WTC11 (cell line): ENCODE results near the gene CELSR1. TPM values are rescaled to one million over a fixed set of nuclear protein-coding genes. Genes with fewer than 3 reads are reported as not detected.

ENCODE experiments used
- ATAC-seq: fragments of 200-7000 bp; cut with Tn5 transposase; 2 replicates; pipeline ENCODE4 v1.10.0; 2021; ENCODE audit warnings: mild to moderate bottlenecking, moderate library complexity
- CTCF ChIA-PET: fragments of 300-600 bp; sonication (Branson Sonifier 250); formaldehyde crosslinking; loops from one replicate; lab custom pipeline; 2021; ENCODE audit warnings: antibody characterized with exemption; lab: Charles Lee
- POLR2A ChIA-PET: fragments of 350-600 bp; sonication (Branson Sonifier 250); formaldehyde crosslinking; loops from one replicate; lab custom pipeline; 2021; ENCODE audit warnings: antibody characterized with exemption; lab: Charles Lee
- DNase-seq: peaks from one replicate; pipeline ENCODE4 v3.0.0; 2021; ENCODE audit warnings: low spot score
- H3K27ac Mint-ChIP-seq: 2 replicates; pipeline ENCODE4 v1.8.0; 2021; ENCODE audit warnings: mixed read lengths
- H3K27me3 Mint-ChIP-seq: 2 replicates; pipeline ENCODE4 v1.8.0; 2021; ENCODE audit warnings: low read depth, mild to moderate bottlenecking, moderate library complexity, mixed read lengths
- H3K36me3 Mint-ChIP-seq: 2 replicates; pipeline ENCODE4 v1.8.0; 2021; ENCODE audit warnings: mixed read lengths
- H3K4me1 Mint-ChIP-seq: 2 replicates; pipeline ENCODE4 v1.8.0; 2022; ENCODE audit warnings: mixed read lengths
- H3K4me3 Mint-ChIP-seq: 2 replicates; pipeline ENCODE4 v1.8.0; 2021; ENCODE audit warnings: mild to moderate bottlenecking, moderate library complexity, mixed read lengths
- H3K9me3 Mint-ChIP-seq: 2 replicates; pipeline ENCODE4 v1.8.0; 2021; ENCODE audit warnings: mixed read lengths
- ATF6 ChIP-seq: sonication (generic); formaldehyde crosslinking; IDR thresholded peaks from 2 replicates; pipeline ENCODE4 v1.8.1; 2023; ENCODE audit warnings: mild to moderate bottlenecking, missing genetic modification reagents
- CDX4 ChIP-seq: fragments of 250-450 bp; sonication (Bioruptor Pico); IDR thresholded peaks from 2 replicates; pipeline ENCODE4 v1.9.0; 2021; ENCODE audit warnings: moderate library complexity, mild to moderate bottlenecking, inconsistent platforms, borderline replicate concordance
- CREB1 ChIP-seq: sonication (generic); formaldehyde crosslinking; IDR thresholded peaks from 2 replicates; pipeline ENCODE4 v1.8.0; 2023; ENCODE audit warnings: mild to moderate bottlenecking, missing genetic modification reagents
- ETV6 ChIP-seq: sonication (generic); formaldehyde crosslinking; IDR thresholded peaks from 2 replicates; pipeline ENCODE4 v1.8.1; 2022; ENCODE audit warnings: mild to moderate bottlenecking, missing genetic modification reagents
- GABPB1 ChIP-seq: sonication (generic); formaldehyde crosslinking; IDR thresholded peaks from 2 replicates; pipeline ENCODE4 v1.8.1; 2023; ENCODE audit warnings: mild to moderate bottlenecking, missing genetic modification reagents
- KAT7 ChIP-seq: sonication (generic); formaldehyde crosslinking; IDR thresholded peaks from 2 replicates; pipeline ENCODE4 v1.8.1; 2023; ENCODE audit warnings: missing genetic modification reagents, mild to moderate bottlenecking, borderline replicate concordance
- NFE2L1 ChIP-seq: sonication (generic); formaldehyde crosslinking; IDR thresholded peaks from 2 replicates; pipeline ENCODE4 v1.8.1; 2023; ENCODE audit warnings: missing genetic modification reagents
- NR1H2 ChIP-seq: sonication (generic); formaldehyde crosslinking; IDR thresholded peaks from 2 replicates; pipeline ENCODE4 v1.9.0; 2021; ENCODE audit warnings: mild to moderate bottlenecking, moderate library complexity, missing genetic modification reagents
- NR2C2 ChIP-seq: sonication (generic); formaldehyde crosslinking; IDR thresholded peaks from 2 replicates; pipeline ENCODE4 v1.8.0; 2022; ENCODE audit warnings: mild to moderate bottlenecking, missing genetic modification reagents
- NR3C1 ChIP-seq: sonication (generic); formaldehyde crosslinking; conservative IDR thresholded peaks from 2 replicates; pipeline ENCODE4 v1.8.1; 2023; ENCODE audit warnings: low read depth, mild to moderate bottlenecking, missing genetic modification reagents
- PRRX2 ChIP-seq: fragments of 250-450 bp; sonication (Bioruptor Pico); IDR thresholded peaks from 2 replicates; pipeline ENCODE4 v1.8.0; 2021; ENCODE audit warnings: mild to moderate bottlenecking
- RELA ChIP-seq: sonication (generic); formaldehyde crosslinking; IDR thresholded peaks from 2 replicates; pipeline ENCODE4 v1.8.1; 2022; ENCODE audit warnings: missing genetic modification reagents, mild to moderate bottlenecking, borderline replicate concordance
- SOX15 ChIP-seq: fragments of 250-450 bp; sonication (Bioruptor Pico); IDR thresholded peaks from 2 replicates; pipeline ENCODE4 v1.9.0; 2021; ENCODE audit warnings: mild to moderate bottlenecking
- TEAD1 ChIP-seq: sonication (generic); formaldehyde crosslinking; IDR thresholded peaks from 2 replicates; pipeline ENCODE4 v1.8.0; 2022; ENCODE audit warnings: mild to moderate bottlenecking, missing genetic modification reagents
- TEAD4 ChIP-seq: sonication (generic); formaldehyde crosslinking; IDR thresholded peaks from 2 replicates; pipeline ENCODE4 v1.8.0; 2022; ENCODE audit warnings: mild to moderate bottlenecking, missing genetic modification reagents
- ZNF138 ChIP-seq: sonication (generic); formaldehyde crosslinking; conservative IDR thresholded peaks from 2 replicates; pipeline ENCODE4 v1.8.1; 2022; ENCODE audit warnings: mild to moderate bottlenecking, moderate library complexity, missing genetic modification reagents
- ZNF232 ChIP-seq: sonication (generic); formaldehyde crosslinking; IDR thresholded peaks from 2 replicates; pipeline ENCODE4 v1.8.0; 2022; ENCODE audit warnings: mild to moderate bottlenecking, missing genetic modification reagents
- ZNF396 ChIP-seq: fragments of 250-450 bp; sonication (Bioruptor Pico); IDR thresholded peaks from 2 replicates; pipeline ENCODE4 v1.8.0; 2021; ENCODE audit warnings: mild to moderate bottlenecking, moderate library complexity, borderline replicate concordance
- total RNA-seq: library from RNA; stranded (reverse); gene quantifications from 3 replicates; pipeline ENCODE4 v1.2.3, GENCODE V29; 2021
- TF ChIP-seq, protein P1 (sequence below): sonication (generic); formaldehyde crosslinking; IDR thresholded peaks from 2 replicates; pipeline ENCODE4 v1.8.1; 2022; ENCODE audit warnings: low read depth, missing genetic modification reagents, borderline replicate concordance
- TF ChIP-seq, protein P2 (sequence below): sonication (generic); formaldehyde crosslinking; IDR thresholded peaks from 2 replicates; pipeline ENCODE4 v1.8.1; 2022; ENCODE audit warnings: mild to moderate bottlenecking, missing genetic modification reagents, moderate library complexity, borderline replicate concordance

CELSR1 gene
- total RNA-seq, 1 experiment from 2014 or later: 16.8 TPM

GRCh38 chr22:46456818-46457163, 80.6 kb downstream of the CELSR1 start (continued):
- no peak for TF ChIP-seq CDX4 (CRISPR knock-in tag)
- TF ChIP-seq RELA (CRISPR knock-in tag): no peak
- no peak for TF ChIP-seq ZNF138 (CRISPR knock-in tag)
- no peak for TF ChIP-seq NR2C2 (CRISPR knock-in tag)
- no peak for TF ChIP-seq NFE2L1 (CRISPR knock-in tag)
- no peak for TF ChIP-seq CREB1 (CRISPR knock-in tag)
- no peak for TF ChIP-seq TEAD4
- TF ChIP-seq, all 79 proteins: peak for 0

DNA sequence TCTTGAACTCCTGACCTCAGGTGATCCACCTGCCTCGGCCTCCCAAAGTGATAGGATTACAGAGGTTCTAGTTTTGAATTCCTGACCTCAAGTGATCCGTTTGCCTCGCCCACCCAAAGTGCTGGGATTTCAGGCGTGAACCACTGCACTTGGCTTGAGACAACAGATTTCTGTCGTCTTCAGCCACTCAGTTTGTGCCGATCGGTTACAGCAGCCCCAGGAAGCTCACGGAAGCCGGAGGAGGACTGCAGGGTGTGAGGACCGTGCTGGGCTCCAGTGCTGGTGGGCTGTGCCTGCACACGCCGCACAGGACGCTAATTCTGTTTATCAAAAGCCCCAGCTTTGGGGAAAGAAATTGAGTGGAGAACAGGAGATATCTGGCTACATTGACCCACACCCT, 82.0 kb downstream of the CELSR1 start:
- DNase-seq (no peak), ATAC-seq (no peak)
- H3K4me1 Mint-ChIP-seq: no peaks in the 10 kb centered on the region
- CTCF ChIA-PET: interaction anchor here (0.7 to 1.9 kb wide), 2 partner anchors 88 to 449 kb away, joined by 4 to 10 read pairs; no protein-coding TSS in a partner anchor
- POLR2A ChIA-PET: no interaction called here
- no peaks in the 10 kb centered on the region for H3K36me3 Mint-ChIP-seq
- no peaks in the 10 kb centered on the region for H3K27me3 Mint-ChIP-seq
- no peak overlapping the region for H3K4me3 Mint-ChIP-seq
- TF ChIP-seq ZNF138 (CRISPR knock-in tag): no peak
- TF ChIP-seq KAT7 (CRISPR knock-in tag): no peak
- no peak for TF ChIP-seq CDX4 (CRISPR knock-in tag)
- TF ChIP-seq, protein P1, sequence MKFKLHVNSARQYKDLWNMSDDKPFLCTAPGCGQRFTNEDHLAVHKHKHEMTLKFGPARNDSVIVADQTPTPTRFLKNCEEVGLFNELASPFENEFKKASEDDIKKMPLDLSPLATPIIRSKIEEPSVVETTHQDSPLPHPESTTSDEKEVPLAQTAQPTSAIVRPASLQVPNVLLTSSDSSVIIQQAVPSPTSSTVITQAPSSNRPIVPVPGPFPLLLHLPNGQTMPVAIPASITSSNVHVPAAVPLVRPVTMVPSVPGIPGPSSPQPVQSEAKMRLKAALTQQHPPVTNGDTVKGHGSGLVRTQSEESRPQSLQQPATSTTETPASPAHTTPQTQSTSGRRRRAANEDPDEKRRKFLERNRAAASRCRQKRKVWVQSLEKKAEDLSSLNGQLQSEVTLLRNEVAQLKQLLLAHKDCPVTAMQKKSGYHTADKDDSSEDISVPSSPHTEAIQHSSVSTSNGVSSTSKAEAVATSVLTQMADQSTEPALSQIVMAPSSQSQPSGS (CRISPR knock-in tag): no peak
- no peak for TF ChIP-seq GABPB1
- TF ChIP-seq NR3C1 (CRISPR knock-in tag): no peak
- TF ChIP-seq ZNF396 (CRISPR knock-in tag): no peak
- TF ChIP-seq, protein P2, sequence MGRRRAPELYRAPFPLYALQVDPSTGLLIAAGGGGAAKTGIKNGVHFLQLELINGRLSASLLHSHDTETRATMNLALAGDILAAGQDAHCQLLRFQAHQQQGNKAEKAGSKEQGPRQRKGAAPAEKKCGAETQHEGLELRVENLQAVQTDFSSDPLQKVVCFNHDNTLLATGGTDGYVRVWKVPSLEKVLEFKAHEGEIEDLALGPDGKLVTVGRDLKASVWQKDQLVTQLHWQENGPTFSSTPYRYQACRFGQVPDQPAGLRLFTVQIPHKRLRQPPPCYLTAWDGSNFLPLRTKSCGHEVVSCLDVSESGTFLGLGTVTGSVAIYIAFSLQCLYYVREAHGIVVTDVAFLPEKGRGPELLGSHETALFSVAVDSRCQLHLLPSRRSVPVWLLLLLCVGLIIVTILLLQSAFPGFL: no peak
- no peak for TF ChIP-seq ETV6
- no peak for TF ChIP-seq TEAD1 (CRISPR knock-in tag)
- TF ChIP-seq ZNF232: no peak
- TF ChIP-seq PRRX2 (CRISPR knock-in tag): no peak
- TF ChIP-seq SOX15 (CRISPR knock-in tag): no peak
- TF ChIP-seq ATF6 (CRISPR knock-in tag): no peak
- TF ChIP-seq NR1H2 (CRISPR knock-in tag): no peak
- no peaks in the 10 kb centered on the region for H3K9me3 Mint-ChIP-seq
- H3K27ac Mint-ChIP-seq: peak overlapping the region; percentile 57; the same call in 1 of the 2 replicates
